GM12892 (cell line): ENCODE measurements around the gene NADK2.

Source experiments
- POLR2A ChIP-seq: IDR thresholded peaks from 2 replicates; pipeline ENCODE4 v1.6.1; 2011; ENCODE audit warnings: low read depth, low read length, control low read depth
- POLR2AphosphoS5 ChIP-seq: IDR thresholded peaks from 2 replicates; pipeline ENCODE4 v1.6.1; 2011; ENCODE audit warnings: low read depth, low read length, control low read depth
- TAF1 ChIP-seq: IDR thresholded peaks from 2 replicates; pipeline ENCODE4 v1.6.1; 2011; ENCODE audit warnings: low read depth, mild to moderate bottlenecking, control low read depth, low read length, borderline replicate concordance

- TF ChIP-seq POLR2A (no peak), POLR2AphosphoS5 (no peak), TAF1 (no peak)
Measured at GRCh38 chr5:36153726-36154125, 88.0 kb downstream of the NADK2 start.
